WERI-Rb-1 (cell line): ENCODE results near the gene RHBDD1.
A peak's percentile ranks its signal among the peaks of the same experiment; 100 is the strongest.

Experiments used
- DNase-seq: peaks from one replicate; pipeline ENCODE4 v3.0.0-alpha.2; 2020
- H3K27ac ChIP-seq: fragments of 250-450 bp; sonication (Bioruptor Pico); 2 replicates; pipeline ENCODE4 v1.5.1; 2020; ENCODE audit warnings: mild to moderate bottlenecking, moderate library complexity
- H3K27me3 ChIP-seq: fragments of 250-450 bp; sonication (Bioruptor Pico); 2 replicates; pipeline ENCODE4 v1.5.1; 2021; ENCODE audit warnings: mild to moderate bottlenecking, low read depth, moderate library complexity; ENCODE audit not compliant: insufficient read depth, severe bottlenecking
- H3K36me3 ChIP-seq: fragments of 250-450 bp; sonication (Bioruptor Pico); 2 replicates; pipeline ENCODE4 v1.5.1; 2020; ENCODE audit warnings: mild to moderate bottlenecking, moderate library complexity
- H3K4me3 ChIP-seq: 2 replicates; pipeline ENCODE4 v1.5.1; 2011; ENCODE audit warnings: low read depth, mild to moderate bottlenecking, control low read depth, low read length
- H3K9me3 ChIP-seq: fragments of 250-450 bp; sonication (Bioruptor Pico); 2 replicates; pipeline ENCODE4 v1.5.1; 2021; ENCODE audit warnings: mild to moderate bottlenecking, moderate library complexity; ENCODE audit not compliant: severe bottlenecking
- TF ChIP-seq, protein P1 (sequence below): IDR thresholded peaks from 2 replicates; pipeline ENCODE4 v1.5.1; 2011; ENCODE audit warnings: low read depth, mild to moderate bottlenecking, control low read depth, inconsistent platforms, low read length

Gene RHBDD1

GRCh38 chr2:226791056-226791486 is 44.8 kb upstream of the RHBDD1 start:
- no peaks in the 10 kb centered on the region for H3K27me3 ChIP-seq
- TF ChIP-seq, protein P1, sequence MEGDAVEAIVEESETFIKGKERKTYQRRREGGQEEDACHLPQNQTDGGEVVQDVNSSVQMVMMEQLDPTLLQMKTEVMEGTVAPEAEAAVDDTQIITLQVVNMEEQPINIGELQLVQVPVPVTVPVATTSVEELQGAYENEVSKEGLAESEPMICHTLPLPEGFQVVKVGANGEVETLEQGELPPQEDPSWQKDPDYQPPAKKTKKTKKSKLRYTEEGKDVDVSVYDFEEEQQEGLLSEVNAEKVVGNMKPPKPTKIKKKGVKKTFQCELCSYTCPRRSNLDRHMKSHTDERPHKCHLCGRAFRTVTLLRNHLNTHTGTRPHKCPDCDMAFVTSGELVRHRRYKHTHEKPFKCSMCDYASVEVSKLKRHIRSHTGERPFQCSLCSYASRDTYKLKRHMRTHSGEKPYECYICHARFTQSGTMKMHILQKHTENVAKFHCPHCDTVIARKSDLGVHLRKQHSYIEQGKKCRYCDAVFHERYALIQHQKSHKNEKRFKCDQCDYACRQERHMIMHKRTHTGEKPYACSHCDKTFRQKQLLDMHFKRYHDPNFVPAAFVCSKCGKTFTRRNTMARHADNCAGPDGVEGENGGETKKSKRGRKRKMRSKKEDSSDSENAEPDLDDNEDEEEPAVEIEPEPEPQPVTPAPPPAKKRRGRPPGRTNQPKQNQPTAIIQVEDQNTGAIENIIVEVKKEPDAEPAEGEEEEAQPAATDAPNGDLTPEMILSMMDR, result no peak
- peak; percentile 38 for DNase-seq
- H3K27ac ChIP-seq, result peak overlapping the region; percentile 79
- peak overlapping the region; percentile 68 for H3K4me3 ChIP-seq
- no peaks in the 10 kb centered on the region for H3K9me3 ChIP-seq
- no peaks in the 10 kb centered on the region for H3K36me3 ChIP-seq

GRCh38 chr2:226791487-226792081 is 44.3 kb upstream of the RHBDD1 start:
- no peaks in the 10 kb centered on the region for H3K36me3 ChIP-seq
- no peaks in the 10 kb centered on the region for H3K9me3 ChIP-seq
- H3K27ac ChIP-seq, result peak overlapping the region; percentile 79
- peak overlapping the region; percentile 68 for H3K4me3 ChIP-seq
- TF ChIP-seq, protein P1, result peak; percentile 33; the same call in 1 of the 2 replicates
- H3K27me3 ChIP-seq, result no peaks in the 10 kb centered on the region
- peak; percentile 88 for DNase-seq

GRCh38 chr2:226792155-226792881 is 43.5 kb upstream of the RHBDD1 start:
- no peaks in the 10 kb centered on the region for H3K27me3 ChIP-seq
- H3K9me3 ChIP-seq, result no peaks in the 10 kb centered on the region
- peak overlapping the region; percentile 50 for H3K4me3 ChIP-seq
- H3K36me3 ChIP-seq, result no peaks in the 10 kb centered on the region
- DNase-seq, result no peak
- TF ChIP-seq, protein P1, result no peak
- H3K27ac ChIP-seq, result peak overlapping the region; percentile 79

DNA sequence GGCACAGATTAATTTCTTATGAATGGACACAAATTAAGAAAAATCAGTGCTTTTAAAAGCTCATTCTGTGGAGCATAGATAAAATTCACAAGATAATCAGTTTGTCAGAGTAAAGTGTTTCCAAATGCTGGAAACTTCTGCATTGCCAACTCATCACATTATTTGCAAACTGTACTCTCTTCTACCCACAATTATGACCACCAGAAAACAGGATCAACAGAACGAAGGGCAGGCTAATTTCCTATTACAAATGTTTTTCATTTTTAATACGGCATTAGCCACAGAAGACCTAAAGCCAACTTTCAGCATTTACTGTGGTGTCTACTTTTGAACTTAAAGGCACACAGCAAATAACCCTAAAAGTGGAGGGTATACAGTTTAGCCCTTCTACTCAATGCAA is 42.2 kb upstream of the RHBDD1 start:
- H3K9me3 ChIP-seq, result no peaks in the 10 kb centered on the region
- no peaks in the 10 kb centered on the region for H3K27me3 ChIP-seq
- DNase-seq, result no peak
- no peaks in the 10 kb centered on the region for H3K36me3 ChIP-seq
- H3K27ac ChIP-seq, result no peak overlapping the region
- H3K4me3 ChIP-seq, result no peak overlapping the region
- TF ChIP-seq, protein P1, result no peak

DNA sequence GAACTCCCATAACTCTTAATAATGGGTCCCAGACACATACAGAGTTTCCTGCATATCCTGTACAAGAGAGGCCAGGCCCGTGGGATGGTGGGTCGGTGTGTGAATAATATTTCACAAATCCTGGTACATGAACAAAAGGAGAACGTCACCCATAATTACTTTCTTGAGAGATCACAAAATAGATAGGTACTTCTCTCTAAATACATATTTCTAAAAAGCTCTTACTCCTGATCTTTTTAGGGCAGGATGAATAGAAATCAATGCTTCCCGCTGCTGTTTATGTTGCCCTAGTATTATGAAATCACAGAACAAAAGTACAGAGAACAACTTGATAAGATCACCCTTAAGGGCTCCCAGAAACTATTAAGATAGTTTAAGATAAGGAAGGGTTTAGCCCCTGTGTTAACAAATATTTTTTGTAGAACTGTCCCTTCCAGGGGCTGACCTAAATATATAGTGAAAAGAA is 41.6 kb upstream of the RHBDD1 start:
- no peaks in the 10 kb centered on the region for H3K36me3 ChIP-seq

More for the DNA sequence above, 41.6 kb upstream of the RHBDD1 start:
- Histone ChIP-seq H3K27ac (no peak overlapping the region), H3K27me3 (no peaks in the 10 kb centered on the region), H3K4me3 (no peak overlapping the region), H3K9me3 (no peaks in the 10 kb centered on the region)
- DNase-seq, result no peak
- TF ChIP-seq, protein P1, result no peak
